Peyer's patch (tissue), 4 donors: Measurements from ENCODE around the gene PTPRJ.

Experiments used
- CTCF ChIP-seq, 6 experiments: fragments of 450-650 bp in 4 of 6; fragments of 200-600 bp in 2 of 6; sonication (generic) in 1 of 6; IDR thresholded peaks; one replicate each; pipeline ENCODE4 v1.5.1; 2017 to 2019; ENCODE audit warnings: antibody characterized with exemption in 6 of 6, mild to moderate bottlenecking in 3 of 6, moderate library complexity in 1 of 6
- POLR2A ChIP-seq, 2 donors: fragments of 450-650 bp; IDR thresholded peaks; one replicate each; pipeline ENCODE4 v1.5.1; 2017; ENCODE audit warnings: antibody characterized with exemption in 2 of 2, mild to moderate bottlenecking in 2 of 2, moderate library complexity in 2 of 2

GRCh38 chr11:47980907-47981621, 705 bp downstream of the PTPRJ start:
- peak in 4 of 6 experiments; percentile 14 to 23 (median 16) for TF ChIP-seq CTCF (IDR thresholded peaks at IDR 0.05)
- TF ChIP-seq POLR2A (IDR thresholded peaks at IDR 0.05), result no peak
